Activated naive CD8-positive, alpha-beta T cell (primary cell): ENCODE results near the gene OVAAL.

Experiments used
- H3K27ac Mint-ChIP-seq: one replicate; pipeline ENCODE4 v1.8.0; 2021; ENCODE audit warnings: mixed read lengths
- H3K27me3 Mint-ChIP-seq: one replicate; pipeline ENCODE4 v1.8.0; 2021; ENCODE audit warnings: mixed read lengths
- H3K36me3 Mint-ChIP-seq: one replicate; pipeline ENCODE4 v1.8.0; 2021; ENCODE audit warnings: mixed read lengths
- H3K4me1 Mint-ChIP-seq: one replicate; pipeline ENCODE4 v1.8.0; 2021; ENCODE audit warnings: low read depth, mixed read lengths
- H3K4me3 Mint-ChIP-seq: one replicate; pipeline ENCODE4 v1.8.0; 2021; ENCODE audit warnings: mild to moderate bottlenecking, mixed read lengths
- H3K9me3 Mint-ChIP-seq: one replicate; pipeline ENCODE4 v1.8.0; 2021; ENCODE audit warnings: low read depth, mixed read lengths

OVAAL gene

DNA sequence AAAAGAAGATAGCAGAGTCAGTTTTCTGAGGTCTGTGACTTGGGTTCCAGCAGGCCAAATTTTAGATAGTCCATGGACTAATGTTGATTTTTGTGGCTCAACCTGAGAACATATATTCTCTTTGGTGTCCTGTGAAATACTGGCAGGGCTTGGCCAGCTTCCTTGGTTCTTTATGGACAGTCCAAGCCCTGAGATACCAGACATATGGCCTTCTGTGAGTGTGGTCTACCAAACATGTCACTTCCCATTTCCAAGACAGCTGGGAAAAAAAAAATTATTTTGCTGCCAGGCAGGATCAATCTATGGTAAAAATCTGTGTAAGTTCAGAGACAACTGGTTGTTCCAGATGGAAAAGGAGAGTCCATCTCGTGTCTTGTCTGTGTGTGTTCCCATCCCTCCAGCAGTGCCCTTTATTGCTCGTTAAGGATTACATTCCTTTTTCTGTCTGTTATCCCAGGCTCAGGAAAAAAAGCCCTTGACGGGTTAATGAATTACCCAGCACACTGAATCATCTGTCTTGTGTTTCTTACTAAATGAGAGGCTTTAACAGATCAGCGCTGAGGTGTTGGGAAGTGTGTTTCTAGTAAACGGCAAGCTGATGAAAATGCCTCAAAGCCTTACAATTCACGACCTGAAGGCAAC lies 39.7 kb downstream of the OVAAL start:
- Mint-ChIP-seq H3K9me3 (no peaks in the 10 kb centered on the region), H3K27ac (no peak overlapping the region), H3K4me3 (no peak overlapping the region), H3K4me1 (no peaks in the 10 kb centered on the region), H3K27me3 (peaks cover 4% of the 10 kb centered on the region), H3K36me3 (no peaks in the 10 kb centered on the region)

DNA sequence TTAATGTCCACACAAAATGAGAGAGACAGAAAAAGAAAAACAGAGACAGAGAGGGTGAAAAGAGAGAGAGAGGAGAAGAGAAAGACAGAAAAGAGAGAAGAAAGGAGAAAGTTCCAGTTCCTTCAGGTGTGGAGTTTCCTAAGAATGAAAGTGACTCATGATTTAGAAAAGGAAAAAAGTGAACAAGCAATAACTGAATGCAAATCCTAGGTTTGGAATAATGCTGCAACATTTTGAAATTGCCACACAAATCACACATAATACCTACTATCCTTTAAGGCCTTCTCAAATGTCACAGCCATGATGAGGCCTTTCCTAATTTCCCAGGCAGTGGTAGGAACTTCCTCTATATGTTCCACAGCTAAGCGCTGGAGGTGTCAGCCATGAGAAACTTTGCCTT lies 41.6 kb downstream of the OVAAL start:
- no peaks in the 10 kb centered on the region for H3K4me1 Mint-ChIP-seq
- no peaks in the 10 kb centered on the region for H3K9me3 Mint-ChIP-seq
- H3K27me3 Mint-ChIP-seq: peaks cover 4% of the 10 kb centered on the region
- no peak overlapping the region for H3K27ac Mint-ChIP-seq
- no peaks in the 10 kb centered on the region for H3K36me3 Mint-ChIP-seq
- no peak overlapping the region for H3K4me3 Mint-ChIP-seq

DNA sequence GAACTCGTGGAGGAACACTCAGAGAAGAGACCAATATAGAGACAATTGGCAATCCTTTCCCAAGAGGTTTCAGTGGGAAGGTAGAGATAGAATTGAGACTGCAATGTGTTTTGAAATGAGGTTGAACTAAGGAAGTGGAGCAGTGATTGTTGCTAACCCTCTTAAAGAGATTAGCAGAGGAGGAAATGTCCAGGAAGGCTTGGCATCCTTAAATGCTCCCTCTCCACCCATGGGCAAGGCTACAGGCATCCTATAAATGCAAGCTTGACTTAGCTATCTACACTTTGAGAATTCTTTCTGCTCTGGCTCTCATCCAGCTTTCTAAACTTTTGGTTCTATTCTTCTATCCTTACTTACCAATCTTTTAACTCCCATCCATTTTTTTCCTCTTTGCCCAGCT lies 42.7 kb downstream of the OVAAL start:
- Mint-ChIP-seq H3K4me1 (no peaks in the 10 kb centered on the region), H3K27me3 (peaks cover 4% of the 10 kb centered on the region), H3K9me3 (no peaks in the 10 kb centered on the region), H3K36me3 (no peaks in the 10 kb centered on the region), H3K27ac (no peak overlapping the region), H3K4me3 (no peak overlapping the region)

DNA sequence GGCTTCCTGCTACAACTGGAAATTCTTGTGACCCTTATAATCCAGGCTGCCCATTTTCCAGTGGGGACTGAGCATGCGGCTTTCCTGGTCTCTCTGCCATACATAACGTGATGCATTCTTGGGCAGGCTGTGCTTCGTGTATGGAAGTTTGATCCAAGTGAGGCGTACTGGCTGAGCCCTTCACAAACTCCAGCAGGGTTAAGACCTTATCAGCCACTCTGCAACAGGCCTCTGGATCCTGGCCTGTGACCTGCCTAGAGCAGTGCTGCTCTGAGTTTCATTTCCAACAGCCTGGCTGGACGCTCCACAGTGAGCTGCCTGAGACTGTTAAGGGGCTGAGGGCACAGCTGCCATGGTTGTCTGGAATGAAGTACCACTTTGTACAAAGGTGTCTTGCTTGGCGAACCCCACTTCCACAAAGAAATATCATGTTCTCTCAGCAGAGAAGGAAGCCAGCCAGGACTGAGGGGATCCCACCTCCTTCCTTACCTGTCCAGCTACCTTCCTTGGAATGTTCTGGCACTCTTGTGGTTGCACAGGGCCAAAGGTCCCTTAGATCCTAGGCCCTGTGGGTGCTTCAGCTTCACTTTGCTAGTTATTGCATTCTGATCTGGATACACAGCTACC lies 44.6 kb downstream of the OVAAL start:
- no peaks in the 10 kb centered on the region for H3K4me1 Mint-ChIP-seq
- no peaks in the 10 kb centered on the region for H3K27me3 Mint-ChIP-seq
- H3K27ac Mint-ChIP-seq: no peak overlapping the region
- no peaks in the 10 kb centered on the region for H3K9me3 Mint-ChIP-seq
- H3K36me3 Mint-ChIP-seq: no peaks in the 10 kb centered on the region
- H3K4me3 Mint-ChIP-seq: no peak overlapping the region

DNA sequence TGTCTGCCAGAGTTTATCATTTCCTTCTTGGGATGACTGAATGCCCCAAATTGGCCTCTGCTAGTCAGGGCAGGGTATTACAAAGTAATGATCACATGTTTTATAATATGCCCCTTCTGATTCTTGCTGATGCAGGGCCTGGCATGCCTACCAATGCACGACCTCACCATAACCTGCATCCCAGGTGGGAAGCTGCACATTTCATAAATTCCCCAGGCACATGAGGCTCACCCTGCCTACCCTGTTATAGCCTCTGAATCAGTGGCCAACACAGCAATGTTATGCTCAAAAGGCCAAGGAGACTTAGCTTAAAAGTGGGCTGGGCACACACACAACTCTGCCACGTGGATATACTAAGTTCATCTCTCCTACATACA lies 45.1 kb downstream of the OVAAL start:
- no peaks in the 10 kb centered on the region for H3K9me3 Mint-ChIP-seq
- no peak overlapping the region for H3K4me3 Mint-ChIP-seq
- no peak overlapping the region for H3K27ac Mint-ChIP-seq
- H3K4me1 Mint-ChIP-seq: no peaks in the 10 kb centered on the region
- no peaks in the 10 kb centered on the region for H3K27me3 Mint-ChIP-seq
- H3K36me3 Mint-ChIP-seq: no peaks in the 10 kb centered on the region

DNA sequence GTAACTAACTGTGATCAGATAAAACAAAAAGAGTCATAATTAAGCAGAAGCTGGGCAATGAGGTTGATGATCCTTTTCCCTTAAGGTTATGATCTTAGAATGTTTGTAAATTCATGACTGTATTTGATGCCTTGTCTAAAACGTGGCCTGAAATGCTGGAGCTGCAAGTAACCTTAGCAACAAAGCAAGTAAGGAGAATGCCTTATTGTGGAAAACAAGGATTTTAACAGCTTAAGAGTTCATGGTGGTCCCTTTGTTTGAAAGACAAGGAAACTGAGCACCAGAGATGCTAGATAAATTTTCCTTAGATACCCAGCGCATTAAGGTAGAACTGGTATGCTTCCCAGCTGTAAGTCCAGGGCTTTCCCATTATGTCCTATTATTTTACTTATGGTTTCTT lies 47.4 kb downstream of the OVAAL start:
- Mint-ChIP-seq H3K4me1 (peaks cover 3% of the 10 kb centered on the region), H3K9me3 (no peaks in the 10 kb centered on the region), H3K4me3 (no peak overlapping the region), H3K27ac (no peak overlapping the region), H3K36me3 (no peaks in the 10 kb centered on the region), H3K27me3 (no peaks in the 10 kb centered on the region)

DNA sequence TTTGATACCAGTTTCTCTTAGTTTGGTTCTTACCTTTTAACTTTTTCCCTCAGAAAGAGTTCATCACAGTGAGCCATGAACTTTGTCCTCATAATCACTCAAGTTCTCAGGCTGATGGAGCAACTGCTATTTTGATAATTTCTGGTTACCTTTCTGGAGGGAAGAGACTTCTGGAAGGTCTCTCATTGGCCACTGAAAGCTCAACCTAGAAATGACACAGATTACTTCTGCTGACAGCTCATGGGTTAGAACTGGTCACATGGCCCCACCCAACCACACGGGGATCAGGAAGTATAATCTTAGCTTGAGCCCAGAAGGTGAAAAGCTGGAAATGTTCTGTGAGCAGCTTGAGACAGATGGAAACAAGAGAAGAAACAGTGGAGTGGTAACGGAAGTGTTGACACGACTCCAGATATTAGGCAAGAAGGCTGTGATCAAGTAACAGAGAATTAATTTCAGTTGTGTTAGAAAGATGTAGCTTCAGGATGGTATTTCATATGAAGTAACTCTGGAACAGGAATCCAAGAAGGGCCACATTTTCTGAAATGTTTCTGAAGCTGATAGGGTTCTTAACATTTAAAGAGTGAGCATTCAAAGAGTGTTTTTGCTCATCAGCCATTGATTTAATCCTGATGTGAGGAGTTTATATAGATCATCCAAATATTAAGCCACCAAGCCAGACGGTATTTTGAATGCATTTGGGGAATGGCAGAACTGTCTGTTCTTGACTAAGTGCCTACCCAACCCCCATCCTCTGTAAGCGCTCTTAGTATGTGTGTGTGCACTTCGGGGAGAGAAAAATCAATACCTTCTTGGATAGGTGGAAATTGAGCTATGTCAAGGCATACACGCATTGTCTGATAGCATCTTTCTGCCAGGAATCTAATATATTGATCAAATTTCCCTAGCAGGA lies 51.1 kb downstream of the OVAAL start:
- Mint-ChIP-seq H3K27ac (no peak overlapping the region), H3K27me3 (no peaks in the 10 kb centered on the region), H3K4me3 (no peak overlapping the region), H3K9me3 (no peaks in the 10 kb centered on the region), H3K36me3 (no peaks in the 10 kb centered on the region), H3K4me1 (peaks cover 7% of the 10 kb centered on the region)

DNA sequence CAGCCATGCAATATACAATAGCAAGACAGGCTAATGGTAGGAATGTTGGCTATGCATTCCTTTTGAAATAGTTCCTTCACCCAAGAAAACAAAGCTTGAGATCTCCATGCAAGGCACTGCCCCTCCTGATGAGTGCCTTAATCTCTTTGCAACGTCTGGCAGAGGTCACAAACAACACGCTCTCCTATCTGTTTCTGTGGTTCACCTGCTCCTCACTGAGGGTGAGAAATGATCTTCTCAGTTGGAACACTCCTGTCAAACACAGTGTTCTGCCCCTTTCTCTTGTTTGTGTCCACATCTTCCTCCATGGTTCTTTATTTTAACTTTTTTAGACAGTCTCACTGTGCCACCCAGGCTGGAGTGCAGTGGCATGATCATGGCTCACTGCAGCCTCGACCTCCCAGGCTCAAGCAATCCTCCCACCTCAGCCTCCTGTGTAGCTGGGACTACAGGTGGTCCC lies 51.8 kb downstream of the OVAAL start:
- peaks cover 7% of the 10 kb centered on the region for H3K4me1 Mint-ChIP-seq
- no peaks in the 10 kb centered on the region for H3K27me3 Mint-ChIP-seq
- no peaks in the 10 kb centered on the region for H3K36me3 Mint-ChIP-seq
- no peak overlapping the region for H3K27ac Mint-ChIP-seq
- H3K9me3 Mint-ChIP-seq: no peaks in the 10 kb centered on the region
- no peak overlapping the region for H3K4me3 Mint-ChIP-seq

DNA sequence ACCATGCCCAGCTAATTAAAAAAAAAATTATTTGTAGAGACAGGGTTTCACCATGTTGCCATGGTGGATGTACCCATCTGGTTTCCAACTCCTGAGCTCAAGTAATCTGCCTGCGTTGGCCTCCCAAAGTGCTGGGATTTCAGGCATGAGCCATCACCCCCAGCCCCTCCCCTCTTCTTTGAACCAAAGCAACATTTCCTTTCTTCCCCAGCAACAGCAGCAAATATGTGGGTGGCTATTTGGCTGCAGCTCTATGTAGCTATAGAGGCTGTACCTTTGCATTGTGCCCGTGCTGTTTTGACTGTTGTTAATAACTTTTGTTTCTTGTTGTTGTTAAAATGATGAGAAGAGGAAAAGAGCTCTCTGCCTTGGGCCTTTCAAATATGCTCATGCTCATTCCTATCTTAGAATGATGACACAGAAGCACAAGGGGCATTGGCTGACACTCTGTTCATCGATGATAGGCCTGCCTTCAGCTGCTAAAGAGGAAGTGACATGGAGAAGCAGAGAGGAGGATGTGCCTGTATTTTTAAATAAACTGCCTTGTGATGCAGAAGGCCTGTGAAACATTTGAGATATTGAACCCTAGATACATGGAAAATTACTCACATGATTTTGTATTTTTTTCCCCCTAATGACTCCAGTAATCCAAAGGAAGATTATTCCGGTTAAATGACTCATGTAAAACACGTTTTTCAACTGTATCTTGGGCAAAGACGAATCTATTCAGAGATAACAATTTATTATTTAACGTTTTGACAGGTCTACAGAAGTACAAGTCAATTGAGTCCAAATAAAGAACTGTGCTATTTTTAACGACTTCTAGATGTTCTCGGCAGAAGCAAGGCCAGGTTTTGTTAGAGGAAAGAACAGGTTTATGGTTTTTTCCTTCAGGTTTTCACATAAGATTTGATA lies 52.5 kb downstream of the OVAAL start:
- H3K27ac Mint-ChIP-seq: no peak overlapping the region
- H3K4me1 Mint-ChIP-seq: peaks cover 7% of the 10 kb centered on the region
- no peaks in the 10 kb centered on the region for H3K27me3 Mint-ChIP-seq
- no peaks in the 10 kb centered on the region for H3K36me3 Mint-ChIP-seq
- H3K4me3 Mint-ChIP-seq: no peak overlapping the region
- no peaks in the 10 kb centered on the region for H3K9me3 Mint-ChIP-seq

DNA sequence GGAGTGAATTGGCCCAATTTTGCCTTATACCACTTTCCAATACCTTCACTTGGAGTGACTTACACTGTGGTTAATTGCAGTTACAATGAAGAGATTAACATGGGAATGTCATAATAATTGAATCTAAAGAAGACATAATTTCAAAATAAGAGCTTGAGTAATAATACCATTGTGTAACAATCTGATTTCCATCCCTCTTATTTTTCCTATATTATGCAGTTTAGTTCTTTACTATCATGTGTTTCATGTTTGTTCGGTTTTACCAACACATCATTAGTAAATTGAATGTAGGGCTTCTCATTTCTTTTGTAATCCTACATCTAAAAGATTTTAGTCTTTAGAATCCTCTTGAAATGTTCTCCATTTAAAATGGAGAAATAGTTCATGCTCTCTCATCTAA lies 53.9 kb downstream of the OVAAL start:
- Mint-ChIP-seq H3K4me3 (no peak overlapping the region), H3K9me3 (no peaks in the 10 kb centered on the region), H3K4me1 (peaks cover 7% of the 10 kb centered on the region), H3K27me3 (no peaks in the 10 kb centered on the region), H3K36me3 (no peaks in the 10 kb centered on the region), H3K27ac (no peak overlapping the region)

DNA sequence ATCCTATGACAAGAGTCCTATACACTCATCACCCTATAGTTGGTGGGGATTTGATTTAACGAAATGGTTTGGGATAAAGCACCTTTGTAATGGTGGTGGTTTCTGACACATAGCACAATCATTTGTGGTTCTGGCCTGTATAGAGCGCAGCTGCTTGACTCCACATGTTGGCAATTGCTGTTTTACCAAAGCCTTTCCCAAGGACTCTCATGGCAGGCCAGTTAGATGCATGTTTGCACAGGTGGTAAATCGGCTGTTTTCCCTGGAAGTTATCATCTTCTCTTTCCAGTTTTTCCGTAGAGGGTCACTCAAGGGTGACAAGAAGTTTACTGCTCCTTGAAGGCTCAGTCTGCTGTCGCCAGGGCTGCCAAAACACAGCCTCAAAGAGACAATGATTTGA lies 56.0 kb downstream of the OVAAL start:
- Mint-ChIP-seq H3K36me3 (no peaks in the 10 kb centered on the region), H3K27ac (no peak overlapping the region), H3K9me3 (no peaks in the 10 kb centered on the region), H3K4me1 (peaks cover 5% of the 10 kb centered on the region), H3K4me3 (no peak overlapping the region), H3K27me3 (no peaks in the 10 kb centered on the region)

DNA sequence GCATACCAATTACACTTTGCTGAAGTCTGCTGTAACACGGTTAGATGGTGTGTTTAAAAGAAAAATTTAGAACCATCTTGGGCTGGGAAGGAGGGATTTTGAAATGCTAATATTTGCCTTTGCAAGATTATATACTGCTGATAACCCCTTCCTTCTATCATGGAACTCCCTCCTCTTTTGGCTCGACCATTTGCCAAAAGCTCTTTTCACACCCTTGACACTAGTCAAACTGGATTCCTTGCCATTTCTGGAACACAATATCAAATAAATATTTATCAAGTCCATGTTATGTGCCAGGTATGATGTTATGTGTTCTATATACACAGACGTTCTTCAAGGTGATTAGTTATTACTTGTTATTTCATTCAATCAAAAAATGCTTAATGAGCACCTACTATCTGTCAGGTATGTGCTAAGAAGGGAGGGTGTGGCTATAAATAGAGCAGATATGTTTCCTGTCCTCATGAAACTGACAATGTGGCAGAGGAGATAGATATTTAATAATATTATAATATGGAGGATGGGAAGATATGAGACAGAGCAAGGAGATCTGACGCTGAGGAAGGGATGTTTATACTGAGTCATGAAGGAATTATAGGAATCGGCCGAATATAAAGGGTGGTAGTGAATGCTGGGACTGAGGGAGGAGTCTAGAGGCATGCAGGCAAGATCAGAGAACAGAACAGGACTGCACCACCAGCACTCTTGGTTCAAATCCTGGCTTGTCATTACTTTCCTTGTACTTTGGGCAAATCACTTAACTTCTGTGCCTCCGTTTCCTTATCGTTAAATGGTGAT lies 56.9 kb downstream of the OVAAL start:
- Mint-ChIP-seq H3K4me1 (peaks cover 4% of the 10 kb centered on the region), H3K4me3 (no peak overlapping the region), H3K27me3 (no peaks in the 10 kb centered on the region), H3K36me3 (no peaks in the 10 kb centered on the region), H3K27ac (no peak overlapping the region), H3K9me3 (no peaks in the 10 kb centered on the region)
